Hepatocyte (in vitro differentiated cells): ENCODE results near the gene ANO7.

Experiments used
- CTCF ChIP-seq: fragments of 200-600 bp; sonication (generic); IDR thresholded peaks from 2 replicates; pipeline ENCODE4 v1.5.1; 2016; ENCODE audit warnings: antibody characterized with exemption, mild to moderate bottlenecking; ENCODE audit not compliant: poor library complexity
- EZH2 ChIP-seq: fragments of 200-600 bp; sonication (generic); IDR thresholded peaks from 2 replicates; pipeline ENCODE4 v1.6.1; 2016; ENCODE audit warnings: antibody characterized with exemption, mild to moderate bottlenecking, borderline replicate concordance
- EZH2phosphoT487 ChIP-seq: fragments of 200-600 bp; sonication (generic); IDR thresholded peaks from one replicate; pipeline ENCODE4 v1.6.1; 2018; ENCODE audit warnings: antibody characterized with exemption, mild to moderate bottlenecking, low read depth, moderate library complexity; ENCODE audit not compliant: unreplicated experiment, severe bottlenecking

- TF ChIP-seq EZH2 (no peak), CTCF (no peak), EZH2phosphoT487 (no peak)
These were observed 38.5 kb downstream of the ANO7 start for GRCh38 chr2:241226723-241227572.
